CD8-positive, alpha-beta memory T cell (primary cell): ENCODE data around the gene ENTPD7. TPM values are rescaled to one million over a fixed set of nuclear protein-coding genes. Genes with fewer than 3 reads are reported as not detected.

Experiments
- CTCF ChIA-PET: fragments of 350-600 bp; sonication (Branson Sonifier 250); formaldehyde crosslinking; loops from one replicate; lab custom pipeline; 2021; ENCODE audit warnings: antibody characterized with exemption; lab: Charles Lee
- POLR2A ChIA-PET: fragments of 350-600 bp; sonication (Branson Sonifier 250); formaldehyde crosslinking; loops from one replicate; lab custom pipeline; 2021; ENCODE audit warnings: antibody characterized with exemption; lab: Charles Lee
- DNase-seq, 5 donors: peaks; one replicate each; pipeline versions ENCODE4 v3.0.0 to v3.0.0-alpha.2; 2020 to 2022; ENCODE audit warnings: mixed read lengths in 1 of 5
- H3K27ac ChIP-seq: one replicate; pipeline ENCODE4 v1.7.0; 2013; ENCODE audit warnings: low read depth, mild to moderate bottlenecking, low read length, moderate library complexity
- H3K27me3 ChIP-seq: 2 replicates; pipeline ENCODE4 v1.7.0; 2013; ENCODE audit warnings: low read length, mild to moderate bottlenecking; ENCODE audit not compliant: insufficient read depth, poor library complexity, severe bottlenecking
- H3K36me3 ChIP-seq: 2 replicates; pipeline ENCODE4 v1.7.0; 2013; ENCODE audit warnings: mild to moderate bottlenecking, low read length, moderate library complexity; ENCODE audit not compliant: insufficient read depth
- H3K4me1 ChIP-seq: 2 replicates; pipeline ENCODE4 v1.7.0; 2013; ENCODE audit warnings: mild to moderate bottlenecking, low read length, moderate library complexity; ENCODE audit not compliant: insufficient read depth
- H3K4me3 ChIP-seq: 2 replicates; pipeline ENCODE4 v1.7.0; 2013; ENCODE audit warnings: mild to moderate bottlenecking, low read length
- H3K9me3 ChIP-seq: 2 replicates; pipeline ENCODE4 v1.7.0; 2013; ENCODE audit warnings: mild to moderate bottlenecking, low read length
- H3K27ac Mint-ChIP-seq, 8 donors: one replicate each; pipeline ENCODE4 v1.8.0; 2020 to 2021; ENCODE audit warnings: mixed read lengths in 8 of 8, mild to moderate bottlenecking in 6 of 8, inconsistent platforms in 3 of 8, moderate library complexity in 3 of 8
- H3K27me3 Mint-ChIP-seq, 2 donors: one replicate each; pipeline ENCODE4 v1.8.0; 2020 to 2021; ENCODE audit warnings: mixed read lengths in 2 of 2, mild to moderate bottlenecking in 1 of 2, moderate library complexity in 1 of 2
- H3K36me3 Mint-ChIP-seq, 3 donors: one replicate each; pipeline ENCODE4 v1.8.0; 2020 to 2021; ENCODE audit warnings: mixed read lengths in 3 of 3, inconsistent platforms in 1 of 3, mild to moderate bottlenecking in 1 of 3
- H3K4me1 Mint-ChIP-seq, 3 donors: one replicate each; pipeline ENCODE4 v1.8.0; 2020 to 2021; ENCODE audit warnings: mixed read lengths in 3 of 3, inconsistent platforms in 1 of 3, mild to moderate bottlenecking in 1 of 3
- H3K4me3 Mint-ChIP-seq, 7 donors: one replicate each; pipeline ENCODE4 v1.8.0; 2020 to 2021; ENCODE audit warnings: mixed read lengths in 7 of 7, mild to moderate bottlenecking in 6 of 7, moderate library complexity in 4 of 7, inconsistent platforms in 2 of 7
- H3K9me3 Mint-ChIP-seq, 5 donors: one replicate each; pipeline ENCODE4 v1.8.0; 2020 to 2022; ENCODE audit warnings: mixed read lengths in 5 of 5, mild to moderate bottlenecking in 3 of 5, moderate library complexity in 2 of 5, inconsistent platforms in 1 of 5
- polyA plus RNA-seq: library from polyadenylated mRNA; unstranded; fragments of 300-500 nt; fragmentation: Illumina TruSeq; gene quantifications from one replicate; pipeline ENCODE4 v1.2.3, GENCODE V29; 2021
- total RNA-seq, 2 experiments: library from RNA; stranded (reverse); gene quantifications; one replicate each; pipeline ENCODE4 v1.2.3, GENCODE V29; 2021

Gene ENTPD7
- total and polyA plus RNA-seq, 3 experiments from 2014 or later = 2.0 to 8.3 (median 7.4) TPM

DNA sequence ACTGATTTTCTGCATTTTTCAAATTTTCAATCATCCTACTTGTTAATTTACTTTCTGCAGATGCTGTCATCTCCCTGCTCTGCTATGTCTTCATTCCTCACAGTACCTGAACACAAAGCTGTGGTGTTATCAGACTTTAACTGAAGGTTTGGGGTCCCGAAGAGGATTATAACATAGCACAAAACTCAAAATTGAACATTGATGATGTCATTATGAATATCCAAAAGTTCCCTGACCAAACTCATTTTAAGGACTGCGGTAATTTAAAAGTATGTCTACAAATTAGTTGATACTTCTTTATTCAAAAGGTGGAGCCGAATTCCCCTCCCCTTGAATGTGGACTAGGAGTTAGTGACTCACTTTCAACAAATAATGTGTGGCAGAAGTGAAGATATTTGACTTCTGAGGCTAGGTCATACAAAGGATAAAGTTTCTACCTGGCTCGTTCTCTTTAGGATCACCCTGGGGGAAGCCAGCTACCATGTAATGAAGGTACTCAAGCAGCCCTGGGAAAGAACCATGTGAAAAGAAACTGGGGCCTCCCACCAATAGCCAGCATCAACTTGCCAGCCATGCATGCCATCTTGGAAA is 6.4 kb upstream of the ENTPD7 start:
- H3K36me3 Mint-ChIP-seq = no peaks in the 10 kb centered on the region
- H3K36me3 ChIP-seq = no peaks in the 10 kb centered on the region
- H3K27me3 Mint-ChIP-seq = peaks cover 29 to 62% of the 10 kb centered on the region in 2 donors
- ChIA-PET CTCF (interaction anchor here (1.2 to 1.4 kb wide), 2 partner anchors 41 to 222 kb away, joined by 3 to 4 read pairs; partner anchors contain the start of gene GOT1), POLR2A (no interaction called here)
- no peak overlapping the region for H3K4me3 ChIP-seq
- no peaks in the 10 kb centered on the region for H3K4me1 Mint-ChIP-seq
- DNase-seq = no peak
- H3K27me3 ChIP-seq = no peaks in the 10 kb centered on the region
- H3K4me1 ChIP-seq = no peaks in the 10 kb centered on the region
- no peak overlapping the region for H3K27ac Mint-ChIP-seq
- no peaks in the 10 kb centered on the region for H3K9me3 Mint-ChIP-seq
- H3K27ac ChIP-seq = no peak overlapping the region
- no peaks in the 10 kb centered on the region for H3K9me3 ChIP-seq
- no peak overlapping the region for H3K4me3 Mint-ChIP-seq

DNA sequence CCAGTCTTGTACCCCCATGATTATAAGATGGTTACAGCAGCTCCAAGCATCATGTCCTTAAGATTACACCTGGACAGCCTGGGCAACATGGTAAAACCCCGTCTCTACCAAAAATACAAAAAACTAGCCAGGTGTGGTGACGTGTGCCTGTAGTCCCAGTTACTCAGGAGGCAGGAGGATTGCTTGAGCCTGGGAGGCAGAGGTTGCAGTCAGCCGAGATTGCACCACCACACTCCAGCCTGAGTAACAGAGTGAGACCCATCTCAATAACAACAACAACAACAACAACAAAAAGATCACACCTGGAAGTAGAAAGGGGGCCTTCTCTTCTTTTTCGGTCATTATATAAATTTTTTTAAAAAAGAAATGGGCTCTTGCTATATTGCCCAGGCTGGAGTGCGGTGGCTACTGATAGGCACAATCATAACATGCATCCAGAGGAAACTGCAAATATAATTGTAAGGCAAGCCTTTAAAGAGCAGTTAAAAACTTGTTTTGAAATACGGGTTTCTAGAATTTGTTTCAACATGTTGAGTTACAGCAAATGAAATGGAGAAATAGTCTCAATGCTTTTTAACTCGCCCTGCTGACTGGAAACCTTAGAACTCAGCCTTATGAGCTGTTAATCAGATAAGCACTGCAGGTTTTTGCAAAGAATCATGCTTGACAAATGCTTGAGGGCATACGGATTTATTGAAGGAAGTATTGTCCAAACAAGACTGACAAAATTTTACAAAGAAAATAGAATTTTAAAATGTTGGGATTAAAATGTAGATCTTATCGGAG is 4.7 kb upstream of the ENTPD7 start:
- no peak for DNase-seq
- Histone ChIP-seq H3K27ac (no peak overlapping the region), H3K27me3 (no peaks in the 10 kb centered on the region), H3K4me1 (peaks cover 8% of the 10 kb centered on the region), H3K9me3 (no peaks in the 10 kb centered on the region), H3K4me3 (no peak overlapping the region), H3K36me3 (no peaks in the 10 kb centered on the region)
- Mint-ChIP-seq H3K27ac (no peak overlapping the region), H3K27me3 (peaks cover 21 to 47% of the 10 kb centered on the region in 2 donors), H3K4me1 (peaks cover 8 to 9% (median 9%) of the 10 kb centered on the region in 3 donors), H3K4me3 (no peak overlapping the region), H3K9me3 (no peaks in the 10 kb centered on the region), H3K36me3 (peaks cover 0 to 5% (median 0%) of the 10 kb centered on the region in 3 donors)
- ChIA-PET CTCF (interaction anchor here (1.4 kb wide), 1 partner anchor 224 kb away, joined by 3 read pairs; the partner anchor contains the start of gene GOT1), POLR2A (no interaction called here)

DNA sequence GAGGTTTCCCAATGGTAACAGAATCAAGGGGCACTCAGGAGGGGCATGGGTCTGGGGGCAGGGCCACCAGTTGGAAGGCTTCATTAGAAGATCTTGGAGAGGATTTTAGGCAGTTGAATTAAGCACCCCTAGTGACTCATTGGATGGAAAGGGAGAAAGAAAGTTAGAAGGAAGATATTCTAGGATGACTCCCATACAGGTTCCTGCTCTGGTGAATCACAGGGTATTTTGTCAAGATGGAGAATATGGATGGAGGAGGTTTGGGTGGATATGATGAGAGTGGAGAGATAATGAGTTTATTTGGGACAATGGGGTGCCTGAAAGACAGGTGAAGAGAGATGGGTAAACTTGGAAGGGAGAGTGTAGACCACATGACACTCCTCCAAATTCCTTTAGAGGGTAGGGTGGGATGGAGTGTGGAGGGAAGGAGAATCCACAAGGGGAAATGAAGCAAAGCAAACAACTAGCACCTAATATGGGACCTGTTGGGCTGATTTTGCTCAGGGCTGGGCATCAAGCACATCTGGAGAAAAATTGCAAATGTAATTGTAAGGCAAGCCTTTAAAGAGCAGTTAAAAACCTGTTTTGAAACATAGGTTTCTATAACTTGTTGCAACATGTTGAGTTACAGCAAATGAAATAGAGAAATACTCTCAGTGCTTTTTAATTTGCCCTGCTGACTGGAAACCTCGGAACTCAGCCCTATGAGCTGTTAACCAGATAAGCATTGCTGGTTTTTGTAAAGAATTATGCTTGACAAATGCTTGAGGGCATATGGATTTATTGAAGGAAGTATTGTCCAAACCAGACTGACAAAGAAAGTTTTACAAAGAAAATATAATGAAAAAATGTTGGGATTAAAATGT is 2.9 kb upstream of the ENTPD7 start:
- Mint-ChIP-seq H3K27ac (no peak overlapping the region), H3K4me3 (peak overlapping the region in 1 of 7 donors; percentile 5), H3K4me1 (peaks cover 16 to 24% (median 24%) of the 10 kb centered on the region in 3 donors), H3K9me3 (no peaks in the 10 kb centered on the region), H3K27me3 (peaks cover 8 to 32% of the 10 kb centered on the region in 2 donors), H3K36me3 (peaks cover 0 to 5% (median 0%) of the 10 kb centered on the region in 3 donors)
- no peaks in the 10 kb centered on the region for H3K9me3 ChIP-seq
- no peaks in the 10 kb centered on the region for H3K36me3 ChIP-seq
- H3K27ac ChIP-seq = no peak overlapping the region
- H3K4me1 ChIP-seq = peaks cover 14% of the 10 kb centered on the region
- no peaks in the 10 kb centered on the region for H3K27me3 ChIP-seq
- H3K4me3 ChIP-seq = no peak overlapping the region
- DNase-seq = no peak
- CTCF ChIA-PET = no interaction called here
- POLR2A ChIA-PET = no interaction called here

DNA sequence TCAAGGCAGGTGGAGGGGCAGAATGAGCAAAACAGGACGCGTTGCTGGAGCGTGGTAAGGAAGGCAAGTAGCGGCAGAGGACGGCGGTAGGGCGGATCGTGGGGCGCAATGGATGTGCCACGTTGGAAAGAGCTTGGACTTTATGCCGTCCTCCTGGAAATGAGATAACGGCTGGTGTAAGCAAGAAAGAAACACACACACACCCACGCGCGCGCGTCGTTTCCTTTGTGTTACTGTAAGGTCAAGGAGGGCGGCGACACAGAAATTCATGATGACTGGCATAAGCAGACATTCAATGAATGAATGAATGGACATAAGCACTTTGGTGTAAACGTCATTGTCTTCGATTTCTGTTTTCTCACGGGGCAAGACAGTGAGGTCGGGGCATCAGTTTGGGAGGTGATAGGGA is 683 bp upstream of the ENTPD7 start:
- peaks cover 0 to 5% (median 2%) of the 10 kb centered on the region in 3 donors for H3K36me3 Mint-ChIP-seq
- peak overlapping the region; percentile 41 for H3K27ac ChIP-seq
- H3K27ac Mint-ChIP-seq = peak overlapping the region; percentile 34 to 91 (median 66)
- no peaks in the 10 kb centered on the region for H3K9me3 ChIP-seq
- H3K4me3 ChIP-seq = peak overlapping the region; percentile 82
- peaks cover 14% of the 10 kb centered on the region for H3K4me1 ChIP-seq
- no peaks in the 10 kb centered on the region for H3K27me3 ChIP-seq
- H3K36me3 ChIP-seq = no peaks in the 10 kb centered on the region
- peak overlapping the region; percentile 86 to 96 (median 89) for H3K4me3 Mint-ChIP-seq
- ChIA-PET POLR2A (interaction anchor here (0.7 to 1.4 kb wide), 4 partner anchors 37 to 74 kb away, joined by 3 to 12 read pairs (median 4); partner anchors contain the start of genes COX15, CUTC and SLC25A28), CTCF (interaction anchor here (1.0 to 1.3 kb wide), 4 partner anchors 10 to 74 kb away, joined by 3 to 5 read pairs (median 4); partner anchors contain the start of gene CUTC)
- no peaks in the 10 kb centered on the region for H3K9me3 Mint-ChIP-seq
- peak in 3 of 5 donors; percentile 3 to 47 (median 16) for DNase-seq
- peaks cover 6 to 20% of the 10 kb centered on the region in 2 donors for H3K27me3 Mint-ChIP-seq
- H3K4me1 Mint-ChIP-seq = peaks cover 20 to 36% (median 29%) of the 10 kb centered on the region in 3 donors

DNA sequence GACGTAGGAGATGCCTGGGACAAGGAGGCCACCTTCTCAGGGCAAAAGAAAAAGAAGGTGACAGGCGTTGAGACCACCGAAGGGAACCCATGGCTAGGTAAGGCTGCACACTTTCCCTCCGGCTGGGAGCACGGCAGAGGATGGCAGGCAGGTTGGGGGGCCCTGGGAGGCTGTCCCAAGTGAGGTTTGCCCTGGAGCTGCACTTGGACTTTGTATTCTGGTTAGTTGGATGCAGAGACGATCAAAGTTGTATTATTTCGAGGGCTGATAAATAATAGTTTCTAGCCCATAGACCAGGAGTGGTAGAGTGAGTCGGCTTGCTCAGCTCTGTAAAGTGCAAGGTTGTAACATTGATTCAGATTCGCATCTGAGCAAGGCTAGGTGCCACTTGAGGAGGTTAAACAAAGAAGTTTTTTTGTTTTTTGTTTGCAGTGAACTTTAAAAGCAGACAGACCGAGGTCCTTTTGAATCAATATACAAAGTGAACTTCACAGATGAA is 608 bp downstream of the ENTPD7 start:
- H3K27me3 Mint-ChIP-seq = peaks cover 6 to 11% of the 10 kb centered on the region in 2 donors
- CTCF ChIA-PET = interaction anchor here (1.3 to 1.4 kb wide), 2 partner anchors 9 to 19 kb away, joined by 3 to 5 read pairs; no protein-coding TSS in a partner anchor
- peak in 1 of 5 donors; percentile 2 for DNase-seq
- peak overlapping the region; percentile 82 for H3K4me3 ChIP-seq
- H3K9me3 ChIP-seq = no peaks in the 10 kb centered on the region
- no peaks in the 10 kb centered on the region for H3K27me3 ChIP-seq
- POLR2A ChIA-PET = interaction anchor here (1.2 to 1.4 kb wide), 3 partner anchors 39 to 72 kb away, joined by 3 to 12 read pairs (median 6); partner anchors contain the start of genes COX15, CUTC and SLC25A28
- peaks cover 20 to 39% (median 29%) of the 10 kb centered on the region in 3 donors for H3K4me1 Mint-ChIP-seq
- no peaks in the 10 kb centered on the region for H3K36me3 ChIP-seq
- no peaks in the 10 kb centered on the region for H3K9me3 Mint-ChIP-seq
- H3K4me3 Mint-ChIP-seq = peak overlapping the region; percentile 86 to 96 (median 89)
- H3K36me3 Mint-ChIP-seq = peaks cover 0 to 8% (median 3%) of the 10 kb centered on the region in 3 donors
- H3K4me1 ChIP-seq = peaks cover 14% of the 10 kb centered on the region
- H3K27ac ChIP-seq = peak overlapping the region; percentile 58
- H3K27ac Mint-ChIP-seq = peak overlapping the region in 7 of 8 donors; percentile 34 to 90 (median 73)

DNA sequence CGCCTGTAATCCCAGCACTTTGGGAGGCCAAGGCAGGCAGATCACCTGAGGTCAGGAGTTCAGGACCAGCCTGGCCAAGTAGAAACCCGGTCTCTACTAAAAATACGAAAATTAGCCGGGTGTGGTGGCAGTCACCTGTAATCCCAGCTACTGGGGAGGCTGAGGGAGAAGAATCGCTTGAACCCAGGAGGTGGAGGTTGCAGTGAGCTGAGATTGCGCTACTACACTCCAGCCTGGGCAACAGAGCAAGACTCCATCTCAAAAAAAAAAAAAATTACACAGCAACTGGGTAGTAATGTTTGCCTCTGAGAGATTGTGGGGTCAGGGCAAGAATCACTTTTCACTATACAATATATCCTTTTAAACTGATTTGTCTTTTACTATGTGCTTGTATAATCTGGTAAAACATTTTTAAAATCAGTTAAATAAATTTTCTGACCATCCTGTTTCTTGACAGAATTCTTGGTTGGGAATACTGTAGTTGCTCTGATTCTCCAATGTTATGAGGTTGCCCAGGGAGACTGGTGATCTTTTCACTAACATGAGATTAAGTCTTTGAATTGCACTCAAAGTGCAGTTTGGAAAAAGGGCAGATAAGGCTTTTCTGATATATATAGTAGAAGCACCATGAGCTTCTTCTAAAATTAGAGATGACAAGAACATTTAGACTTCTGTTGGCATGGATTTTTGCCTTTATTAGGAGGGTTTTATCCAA is 1.5 kb downstream of the ENTPD7 start:
- Mint-ChIP-seq H3K4me3 (peak overlapping the region in 4 of 7 donors; percentile 10 to 93 (median 42)), H3K9me3 (no peaks in the 10 kb centered on the region), H3K27ac (peak overlapping the region in 2 of 8 donors; percentile 11 to 59), H3K36me3 (peaks cover 1 to 14% (median 6%) of the 10 kb centered on the region in 3 donors), H3K27me3 (peaks cover 5 to 7% of the 10 kb centered on the region in 2 donors), H3K4me1 (peaks cover 20 to 39% (median 29%) of the 10 kb centered on the region in 3 donors)
- peaks cover 14% of the 10 kb centered on the region for H3K4me1 ChIP-seq
- no peak overlapping the region for H3K27ac ChIP-seq
- DNase-seq = no peak
- CTCF ChIA-PET = interaction anchor here (1.4 kb wide), 1 partner anchor 18 kb away, joined by 3 read pairs; no protein-coding TSS in a partner anchor
- POLR2A ChIA-PET = no interaction called here
- H3K36me3 ChIP-seq = no peaks in the 10 kb centered on the region
- H3K27me3 ChIP-seq = no peaks in the 10 kb centered on the region
- no peaks in the 10 kb centered on the region for H3K9me3 ChIP-seq
- no peak overlapping the region for H3K4me3 ChIP-seq
